COLO668 (cell line): Measurements from ENCODE around the gene AIP.
A peak's percentile ranks its signal among the peaks of the same experiment; 100 is the strongest.
"Not testable (repeated sequence)": the region's sequence is repeated elsewhere in the genome, so short reads cannot be mapped to it uniquely, and the experiment has no call there.

ENCODE experiments used
- DNase-seq: peaks from one replicate; lab custom pipeline; 2025; ENCODE audit not compliant: unreplicated experiment; lab: John Stamatoyannopoulos, UW

Gene AIP

GRCh38 chr11:67448220-67448609 lies 34.6 kb upstream of the AIP start:
- DNase-seq: no peak

GRCh38 chr11:67449116-67449844 lies 33.5 kb upstream of the AIP start:
- peak; percentile 66 for DNase-seq

- DNase-seq: no peak
These were observed 31.8 kb upstream of the AIP start for GRCh38 chr11:67450796-67451657.

- no peak for DNase-seq
These were observed 31.2 kb upstream of the AIP start for GRCh38 chr11:67451658-67451976.

- DNase-seq: peak; percentile 83
These were observed 30.5 kb upstream of the AIP start, which contains the start of gene GPR152 for GRCh38 chr11:67452141-67452952. Gene GPR152, minus strand, starts transcription at chr11:67452729. Its CDS starts 5 bp downstream, at chr11:67452724.

GRCh38 chr11:67453816-67454732 lies 28.8 kb upstream of the AIP start:
- no peak for DNase-seq

GRCh38 chr11:67455054-67455453 lies 27.8 kb upstream of the AIP start, which contains the start of gene CABP4:
Gene CABP4, plus strand, starts transcription at chr11:67455354. Its CDS starts 70 bp downstream, at chr11:67455424.
- no peak for DNase-seq

GRCh38 chr11:67456068-67456705 lies 26.6 kb upstream of the AIP start:
- no peak for DNase-seq

GRCh38 chr11:67457453-67457852 lies 25.4 kb upstream of the AIP start:
- DNase-seq: no peak

GRCh38 chr11:67458266-67458665 lies 24.6 kb upstream of the AIP start:
- DNase-seq: no peak

GRCh38 chr11:67463186-67463585 lies 19.6 kb upstream of the AIP start:
- no peak for DNase-seq

GRCh38 chr11:67463680-67464410 lies 19.0 kb upstream of the AIP start:
- peak; percentile 81 for DNase-seq

GRCh38 chr11:67464411-67465188 lies 18.2 kb upstream of the AIP start:
- DNase-seq: peak; percentile 93

- DNase-seq: no peak
These were observed 17.7 kb upstream of the AIP start for GRCh38 chr11:67465189-67465510.

GRCh38 chr11:67465530-67465929 lies 17.3 kb upstream of the AIP start:
- not testable (repeated sequence) for DNase-seq

GRCh38 chr11:67466367-67466766 lies 16.5 kb upstream of the AIP start:
- no peak for DNase-seq

- peak; percentile 9 for DNase-seq
These were observed 15.7 kb upstream of the AIP start for GRCh38 chr11:67466962-67467771.

- DNase-seq: peak; percentile 62
These were observed 14.8 kb upstream of the AIP start for GRCh38 chr11:67468056-67468455.
